K562 (cell line): ENCODE data around the gene STOM. TPM values are rescaled to one million over a fixed set of nuclear protein-coding genes. Genes with fewer than 3 reads are reported as not detected.
A peak's percentile ranks its signal among the peaks of the same experiment; 100 is the strongest.

Experiments
- ARID1B ChIP-seq: fragments of 450-650 bp; IDR thresholded peaks from 2 replicates; pipeline ENCODE4 v1.6.1; 2016; ENCODE audit warnings: antibody characterized with exemption, mild to moderate bottlenecking, inconsistent platforms
- CEBPB ChIP-seq: fragments of 450-650 bp; IDR thresholded peaks from 2 replicates; pipeline ENCODE4 v1.6.1; 2016; ENCODE audit warnings: missing genetic modification characterization, missing compliant biosample characterization
- CEBPG ChIP-seq, 3 experiments: fragments of 200-800 bp in 1 of 3; sonication (Bioruptor generic) in 1 of 3; sonication (generic) in 1 of 3; formaldehyde crosslinking in 1 of 3; IDR thresholded peaks in 2 of 3; conservative IDR thresholded peaks in 1 of 3; 2 replicates each; pipeline versions ENCODE4 v1.6.1 to v1.8.0; 2016 to 2022; ENCODE audit warnings: missing compliant biosample characterization in 2 of 3, missing genetic modification characterization in 2 of 3, mild to moderate bottlenecking in 1 of 3, missing genetic modification reagents in 1 of 3
- FOSL1 ChIP-seq: fragments of 200-800 bp; sonication (Bioruptor generic); conservative IDR thresholded peaks from 2 replicates; pipeline ENCODE4 v1.6.1; 2016; ENCODE audit warnings: missing genetic modification characterization, missing compliant biosample characterization
- FOXM1 ChIP-seq, 2 experiments: fragments of 450-650 bp in 1 of 2; sonication (generic) in 1 of 2; formaldehyde crosslinking in 1 of 2; IDR thresholded peaks; 2 replicates each; pipeline versions ENCODE4 v1.6.1 to v1.9.0; 2017 to 2022; ENCODE audit warnings: low read depth in 2 of 2, mild to moderate bottlenecking in 2 of 2, missing genetic modification reagents in 1 of 2, moderate library complexity in 1 of 2
- NEUROD1 ChIP-seq: fragments of 150-350 bp; IDR thresholded peaks from 2 replicates; pipeline ENCODE4 v1.6.1; 2014; ENCODE audit warnings: borderline replicate concordance, low read length, low read depth; ENCODE audit not compliant: partially characterized antibody
- NFIC ChIP-seq: fragments of 450-650 bp; IDR thresholded peaks from 2 replicates; pipeline ENCODE4 v1.6.1; 2017; ENCODE audit warnings: mild to moderate bottlenecking, inconsistent platforms
- POLR2AphosphoS5 ChIP-seq: IDR thresholded peaks from 2 replicates; pipeline ENCODE4 v1.6.1; 2011; ENCODE audit warnings: mild to moderate bottlenecking, low read depth, low read length, moderate library complexity; ENCODE audit not compliant: control insufficient read depth, insufficient read depth
- RCOR1 ChIP-seq, 2 experiments: IDR thresholded peaks; 2 replicates each; pipeline ENCODE4 v1.6.1; 2012; ENCODE audit warnings: low read depth in 2 of 2, low read length in 2 of 2, borderline replicate concordance in 1 of 2, improper control_type of control experiment in 1 of 2
- SLC30A9 ChIP-seq: fragments of 250-450 bp; sonication (Bioruptor Pico); IDR thresholded peaks from 2 replicates; pipeline ENCODE4 v1.8.0; 2022; ENCODE audit warnings: mild to moderate bottlenecking, moderate library complexity
- SMAD2 ChIP-seq: fragments of 150-350 bp; IDR thresholded peaks from 2 replicates; pipeline ENCODE4 v1.6.1; 2014; ENCODE audit warnings: low read depth, mild to moderate bottlenecking, low read length
- SMARCA4 ChIP-seq: fragments of 450-650 bp; IDR thresholded peaks from 2 replicates; pipeline ENCODE4 v1.6.1; 2016
- SMARCE1 ChIP-seq: fragments of 450-650 bp; IDR thresholded peaks from 2 replicates; pipeline ENCODE4 v1.7.1; 2016; ENCODE audit warnings: mild to moderate bottlenecking
- TCF3 ChIP-seq: sonication (generic); formaldehyde crosslinking; IDR thresholded peaks from 2 replicates; pipeline ENCODE4 v1.4.0; 2020; ENCODE audit warnings: mild to moderate bottlenecking, missing genetic modification reagents
- ZFPM2 ChIP-seq: fragments of 250-450 bp; sonication (Bioruptor Pico); IDR thresholded peaks from 2 replicates; pipeline ENCODE4 v1.5.1; 2022; ENCODE audit warnings: mild to moderate bottlenecking
- polyA plus RNA-seq, 8 experiments: library from polyadenylated mRNA; depleted of rRNA in 4 of 8; stranded (reverse) in 5 of 8; unstranded in 3 of 8; fragments of >200 nt; fragmentation: Nextera tagmentation in 2 of 8; fragmentation: Illumina TruSeq in 1 of 8; extraction: Ambion mirVana in 2 of 8; extraction: Trizol in 1 of 8; gene quantifications; 2 replicates each; pipeline versions ENCODE4 v1.2.1 to v1.2.3, GENCODE V29; 2011 to 2014; ENCODE audit warnings: inconsistent platforms in 1 of 8, missing spikeins in 1 of 8
- total RNA-seq, 7 experiments: library from RNA; depleted of rRNA in 6 of 7; stranded (reverse); fragments of >200 nt in 6 of 7; fragmentation: Illumina TruSeq in 2 of 7; extraction: Trizol in 2 of 7; gene quantifications; 2 replicates each; pipeline versions ENCODE4 v1.2.1 to v1.2.3, GENCODE V29; 2011 to 2021; ENCODE audit warnings: low replicate concordance in 1 of 7
- TF ChIP-seq, protein P1 (sequence below): fragments of 450-650 bp; IDR thresholded peaks from 2 replicates; pipeline ENCODE4 v1.6.1; 2016; ENCODE audit warnings: borderline replicate concordance
- TF ChIP-seq, protein P2 (sequence below): fragments of 450-650 bp; IDR thresholded peaks from 2 replicates; pipeline ENCODE4 v1.6.1; 2018; ENCODE audit not compliant: partially characterized antibody
- TF ChIP-seq, protein P3 (sequence below): fragments of 450-650 bp; formaldehyde crosslinking; IDR thresholded peaks from 2 replicates; pipeline ENCODE4 v1.4.0; 2020; ENCODE audit warnings: mild to moderate bottlenecking, moderate library complexity
- TF ChIP-seq, protein P4 (sequence below): fragments of 450-650 bp; formaldehyde crosslinking; IDR thresholded peaks from 2 replicates; pipeline ENCODE4 v1.4.0; 2022; ENCODE audit warnings: mild to moderate bottlenecking, moderate library complexity

The STOM gene
- total and polyA plus RNA-seq, 9 of the 15 experiments (the other 6 are each of a cell fraction or from before 2014, with no cell fraction given): 23.2 to 140 (median 43.9) TPM

DNA sequence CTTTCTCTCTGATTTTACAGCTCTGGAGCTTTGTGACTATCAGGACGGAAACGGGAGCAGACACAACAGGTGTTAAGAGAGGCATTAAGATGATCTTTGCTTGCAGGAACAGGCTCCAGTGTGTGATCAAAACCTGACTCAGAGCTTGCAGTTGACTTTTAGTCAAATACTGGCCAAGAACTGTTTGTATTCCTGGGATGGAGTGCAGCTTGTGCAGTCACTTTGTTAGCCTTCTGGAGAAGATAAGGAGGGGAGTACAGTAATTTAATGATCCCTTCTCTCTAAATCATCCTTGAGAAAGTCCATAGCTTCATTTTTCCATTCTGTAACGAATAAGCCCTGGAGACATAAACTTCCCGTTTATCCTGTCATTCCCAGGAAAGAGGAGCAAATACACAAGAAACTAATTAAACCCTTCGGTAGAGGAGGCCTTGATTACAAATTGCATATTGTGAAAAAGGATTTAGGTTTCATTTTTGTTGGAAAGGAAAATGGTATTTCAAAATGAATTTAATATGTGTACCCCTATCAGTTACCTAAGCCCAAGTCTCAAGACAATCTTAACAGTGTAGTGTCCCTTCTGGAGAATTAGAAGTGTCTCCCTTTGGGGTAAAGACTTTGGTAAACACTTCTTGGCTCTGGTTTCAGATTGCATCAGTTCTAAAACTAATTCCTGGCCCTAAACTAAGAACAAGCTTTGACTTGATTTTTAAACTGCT, 3.1 kb upstream of the STOM start (continued):
- TF ChIP-seq ZFPM2 (CRISPR knock-in tag): no peak
- TF ChIP-seq, protein P1, sequence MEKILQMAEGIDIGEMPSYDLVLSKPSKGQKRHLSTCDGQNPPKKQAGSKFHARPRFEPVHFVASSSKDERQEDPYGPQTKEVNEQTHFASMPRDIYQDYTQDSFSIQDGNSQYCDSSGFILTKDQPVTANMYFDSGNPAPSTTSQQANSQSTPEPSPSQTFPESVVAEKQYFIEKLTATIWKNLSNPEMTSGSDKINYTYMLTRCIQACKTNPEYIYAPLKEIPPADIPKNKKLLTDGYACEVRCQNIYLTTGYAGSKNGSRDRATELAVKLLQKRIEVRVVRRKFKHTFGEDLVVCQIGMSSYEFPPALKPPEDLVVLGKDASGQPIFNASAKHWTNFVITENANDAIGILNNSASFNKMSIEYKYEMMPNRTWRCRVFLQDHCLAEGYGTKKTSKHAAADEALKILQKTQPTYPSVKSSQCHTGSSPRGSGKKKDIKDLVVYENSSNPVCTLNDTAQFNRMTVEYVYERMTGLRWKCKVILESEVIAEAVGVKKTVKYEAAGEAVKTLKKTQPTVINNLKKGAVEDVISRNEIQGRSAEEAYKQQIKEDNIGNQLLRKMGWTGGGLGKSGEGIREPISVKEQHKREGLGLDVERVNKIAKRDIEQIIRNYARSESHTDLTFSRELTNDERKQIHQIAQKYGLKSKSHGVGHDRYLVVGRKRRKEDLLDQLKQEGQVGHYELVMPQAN: no peak
- 0 out of 4 replicates have a peak, but pooled peaks of 1 of the 2 experiments have one; percentile 31 for TF ChIP-seq RCOR1 (IDR thresholded peaks at IDR 0.05; ENCODE audit: borderline replicate concordance in 1 of 2, low read depth in 2 of 2, low read length in 2 of 2)
- TF ChIP-seq TCF3 (CRISPR knock-in tag): peak; percentile 85
- TF ChIP-seq NFIC: peak; percentile 66
- peak; percentile 74 for TF ChIP-seq POLR2AphosphoS5
- TF ChIP-seq, protein P2, sequence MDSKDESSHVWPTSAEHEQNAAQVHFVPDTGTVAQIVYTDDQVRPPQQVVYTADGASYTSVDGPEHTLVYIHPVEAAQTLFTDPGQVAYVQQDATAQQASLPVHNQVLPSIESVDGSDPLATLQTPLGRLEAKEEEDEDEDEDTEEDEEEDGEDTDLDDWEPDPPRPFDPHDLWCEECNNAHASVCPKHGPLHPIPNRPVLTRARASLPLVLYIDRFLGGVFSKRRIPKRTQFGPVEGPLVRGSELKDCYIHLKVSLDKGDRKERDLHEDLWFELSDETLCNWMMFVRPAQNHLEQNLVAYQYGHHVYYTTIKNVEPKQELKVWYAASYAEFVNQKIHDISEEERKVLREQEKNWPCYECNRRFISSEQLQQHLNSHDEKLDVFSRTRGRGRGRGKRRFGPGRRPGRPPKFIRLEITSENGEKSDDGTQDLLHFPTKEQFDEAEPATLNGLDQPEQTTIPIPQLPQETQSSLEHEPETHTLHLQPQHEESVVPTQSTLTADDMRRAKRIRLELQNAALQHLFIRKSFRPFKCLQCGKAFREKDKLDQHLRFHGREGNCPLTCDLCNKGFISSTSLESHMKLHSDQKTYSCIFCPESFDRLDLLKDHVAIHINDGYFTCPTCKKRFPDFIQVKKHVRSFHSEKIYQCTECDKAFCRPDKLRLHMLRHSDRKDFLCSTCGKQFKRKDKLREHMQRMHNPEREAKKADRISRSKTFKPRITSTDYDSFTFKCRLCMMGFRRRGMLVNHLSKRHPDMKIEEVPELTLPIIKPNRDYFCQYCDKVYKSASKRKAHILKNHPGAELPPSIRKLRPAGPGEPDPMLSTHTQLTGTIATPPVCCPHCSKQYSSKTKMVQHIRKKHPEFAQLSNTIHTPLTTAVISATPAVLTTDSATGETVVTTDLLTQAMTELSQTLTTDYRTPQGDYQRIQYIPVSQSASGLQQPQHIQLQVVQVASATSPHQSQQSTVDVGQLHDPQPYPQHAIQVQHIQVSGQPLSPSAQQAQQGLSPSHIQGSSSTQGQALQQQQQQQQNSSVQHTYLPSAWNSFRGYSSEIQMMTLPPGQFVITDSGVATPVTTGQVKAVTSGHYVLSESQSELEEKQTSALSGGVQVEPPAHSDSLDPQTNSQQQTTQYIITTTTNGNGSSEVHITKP: peak; percentile 12
- no peak for TF ChIP-seq NEUROD1
- TF ChIP-seq SLC30A9 (CRISPR knock-in tag): no peak
- peak; percentile 52; the same call in 1 of the 2 replicates for TF ChIP-seq FOXM1 (IDR thresholded peaks at IDR 0.05; ENCODE audit: low read depth)
- TF ChIP-seq FOXM1 (CRISPR knock-in tag; IDR thresholded peaks at IDR 0.05; ENCODE audit: low read depth): no peak
- TF ChIP-seq SMARCA4: peak; percentile 59; the same call in 1 of the 2 replicates
- TF ChIP-seq ARID1B: peak; percentile 84
- TF ChIP-seq SMAD2: no peak
- TF ChIP-seq, protein P3, sequence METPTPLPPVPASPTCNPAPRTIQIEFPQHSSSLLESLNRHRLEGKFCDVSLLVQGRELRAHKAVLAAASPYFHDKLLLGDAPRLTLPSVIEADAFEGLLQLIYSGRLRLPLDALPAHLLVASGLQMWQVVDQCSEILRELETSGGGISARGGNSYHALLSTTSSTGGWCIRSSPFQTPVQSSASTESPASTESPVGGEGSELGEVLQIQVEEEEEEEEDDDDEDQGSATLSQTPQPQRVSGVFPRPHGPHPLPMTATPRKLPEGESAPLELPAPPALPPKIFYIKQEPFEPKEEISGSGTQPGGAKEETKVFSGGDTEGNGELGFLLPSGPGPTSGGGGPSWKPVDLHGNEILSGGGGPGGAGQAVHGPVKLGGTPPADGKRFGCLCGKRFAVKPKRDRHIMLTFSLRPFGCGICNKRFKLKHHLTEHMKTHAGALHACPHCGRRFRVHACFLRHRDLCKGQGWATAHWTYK: no peak
- TF ChIP-seq, protein P4, sequence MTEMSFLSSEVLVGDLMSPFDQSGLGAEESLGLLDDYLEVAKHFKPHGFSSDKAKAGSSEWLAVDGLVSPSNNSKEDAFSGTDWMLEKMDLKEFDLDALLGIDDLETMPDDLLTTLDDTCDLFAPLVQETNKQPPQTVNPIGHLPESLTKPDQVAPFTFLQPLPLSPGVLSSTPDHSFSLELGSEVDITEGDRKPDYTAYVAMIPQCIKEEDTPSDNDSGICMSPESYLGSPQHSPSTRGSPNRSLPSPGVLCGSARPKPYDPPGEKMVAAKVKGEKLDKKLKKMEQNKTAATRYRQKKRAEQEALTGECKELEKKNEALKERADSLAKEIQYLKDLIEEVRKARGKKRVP (CRISPR knock-in tag): peak; percentile 58
- no peak for TF ChIP-seq CEBPG (CRISPR knock-in tag; IDR thresholded peaks at IDR 0.05)
- peak; percentile 38 to 60; a peak in 3 of 4 replicates for TF ChIP-seq CEBPG (tag; conservative IDR thresholded peaks at IDR 0.05 in 1 of 2, IDR thresholded peaks at IDR 0.05 in 1 of 2)
- TF ChIP-seq CEBPB (tag): 0 out of 2 replicates have a peak, but pooled peaks have one; percentile 14
- no peak for TF ChIP-seq FOSL1 (tag)
- peak; percentile 56; the same call in 1 of the 2 replicates for TF ChIP-seq SMARCE1
